Activated CD4-positive, alpha-beta T cell treated with anti-CD3 and anti-CD28 coated beads for 36 hours (primary cell): ENCODE measurements around the gene TPRKB. TPM values are rescaled to one million over a fixed set of nuclear protein-coding genes. Genes with fewer than 3 reads are reported as not detected.
"Not testable (repeated sequence)": the region's sequence is repeated elsewhere in the genome, so short reads cannot be mapped to it uniquely, and the experiment has no call there.

Experiments
- ATAC-seq: fragments of 200-7000 bp; cut with Tn5 transposase; one replicate; pipeline ENCODE4 v1.10.0; 2021; ENCODE audit warnings: mild to moderate bottlenecking, moderate library complexity
- CTCF ChIA-PET: fragments of 350-600 bp; sonication (Branson Sonifier 250); formaldehyde crosslinking; loops from one replicate; lab custom pipeline; 2021; ENCODE audit warnings: antibody characterized with exemption; lab: Charles Lee
- POLR2A ChIA-PET: fragments of 350-600 bp; sonication (Branson Sonifier 250); formaldehyde crosslinking; loops from one replicate; lab custom pipeline; 2021; ENCODE audit warnings: antibody characterized with exemption, inconsistent platforms; lab: Charles Lee
- DNase-seq: peaks from one replicate; pipeline ENCODE4 v3.0.0-alpha.2; 2020
- H3K27ac Mint-ChIP-seq: one replicate; pipeline ENCODE4 v1.8.0; 2021; ENCODE audit warnings: mixed read lengths
- H3K27me3 Mint-ChIP-seq: one replicate; pipeline ENCODE4 v1.8.0; 2021; ENCODE audit warnings: mixed read lengths
- H3K36me3 Mint-ChIP-seq: one replicate; pipeline ENCODE4 v1.8.0; 2021; ENCODE audit warnings: low read depth, mixed read lengths
- H3K4me1 Mint-ChIP-seq: one replicate; pipeline ENCODE4 v1.8.0; 2021; ENCODE audit warnings: mixed read lengths
- H3K4me3 Mint-ChIP-seq: one replicate; pipeline ENCODE4 v1.8.0; 2021; ENCODE audit warnings: mild to moderate bottlenecking, moderate library complexity, mixed read lengths
- H3K9me3 Mint-ChIP-seq: one replicate; pipeline ENCODE4 v1.8.0; 2021; ENCODE audit warnings: low read depth, mixed read lengths
- intact Hi-C, 2 experiments: fragments of 100-400 bp; cut with DNase I in 1 of 2; cut with micrococcal nuclease in 1 of 2; formaldehyde crosslinking; loops; one replicate each; pipeline versions ENCODE4 v1.14.2 to v1.15.1; 2022 to 2024; cut with DNase I, micrococcal nuclease
- total RNA-seq, 2 experiments: library from RNA; stranded (reverse); gene quantifications; one replicate each; pipeline ENCODE4 v1.2.3, GENCODE V29; 2021

The TPRKB gene
- total RNA-seq, 2 experiments from 2014 or later, result 23.3 to 35.3 TPM

GRCh38 chr2:73699437-73699836 lies 37.7 kb downstream of the TPRKB start:
- peaks cover 5% of the 10 kb centered on the region for H3K9me3 Mint-ChIP-seq
- ATAC-seq (no peak), DNase-seq (no peak)
- no peak overlapping the region for H3K27ac Mint-ChIP-seq
- peaks cover 7% of the 10 kb centered on the region for H3K27me3 Mint-ChIP-seq
- intact Hi-C loops, result no loop called here
- H3K36me3 Mint-ChIP-seq, result no peaks in the 10 kb centered on the region
- no peak overlapping the region for H3K4me3 Mint-ChIP-seq
- ChIA-PET POLR2A (no interaction called here), CTCF (interaction anchor here (1.3 kb wide), 1 partner anchor 9 kb away, joined by 6 read pairs; no protein-coding TSS in a partner anchor)
- no peaks in the 10 kb centered on the region for H3K4me1 Mint-ChIP-seq

- no peaks in the 10 kb centered on the region for H3K36me3 Mint-ChIP-seq
- ATAC-seq, result no peak
- no peak for DNase-seq
- peaks cover 4% of the 10 kb centered on the region for H3K27me3 Mint-ChIP-seq
- intact Hi-C loops, result no loop called here
- H3K4me1 Mint-ChIP-seq, result no peaks in the 10 kb centered on the region
- no peak overlapping the region for H3K4me3 Mint-ChIP-seq
- H3K27ac Mint-ChIP-seq, result no peak overlapping the region
- H3K9me3 Mint-ChIP-seq, result peaks cover 5% of the 10 kb centered on the region
- CTCF ChIA-PET, result interaction anchor here (0.6 to 1.0 kb wide), 2 partner anchors 9 to 706 kb away, joined by 4 read pairs; no protein-coding TSS in a partner anchor
- POLR2A ChIA-PET, result no interaction called here
Measured at GRCh38 chr2:73698101-73698500, 39.0 kb downstream of the TPRKB start.

- Mint-ChIP-seq H3K9me3 (peaks cover 5% of the 10 kb centered on the region), H3K4me1 (no peaks in the 10 kb centered on the region)
Measured at GRCh38 chr2:73697606-73698005, 39.5 kb downstream of the TPRKB start.

GRCh38 chr2:73696985-73697384 lies 40.2 kb downstream of the TPRKB start:
- H3K4me3 Mint-ChIP-seq, ATAC-seq, H3K36me3 Mint-ChIP-seq, H3K9me3 Mint-ChIP-seq, H3K27me3 Mint-ChIP-seq, intact Hi-C loops, CTCF ChIA-PET, H3K4me1 Mint-ChIP-seq, POLR2A ChIA-PET, DNase-seq, H3K27ac Mint-ChIP-seq: not testable (repeated sequence)

More at GRCh38 chr2:73697606-73698005, 39.5 kb downstream of the TPRKB start:
- Mint-ChIP-seq H3K36me3 (no peaks in the 10 kb centered on the region), H3K4me3 (no peak overlapping the region), H3K27me3 (peaks cover 4% of the 10 kb centered on the region), H3K27ac (no peak overlapping the region)
- no peak for DNase-seq
- no peak for ATAC-seq
- CTCF ChIA-PET, result interaction anchor here (0.6 to 1.0 kb wide), 2 partner anchors 8 to 707 kb away, joined by 4 read pairs; no protein-coding TSS in a partner anchor
- POLR2A ChIA-PET, result no interaction called here
- intact Hi-C loops, result no loop called here

GRCh38 chr2:73696521-73696920 lies 40.6 kb downstream of the TPRKB start:
- H3K27ac Mint-ChIP-seq, CTCF ChIA-PET, H3K36me3 Mint-ChIP-seq, DNase-seq, intact Hi-C loops, ATAC-seq, H3K4me1 Mint-ChIP-seq, H3K4me3 Mint-ChIP-seq, POLR2A ChIA-PET, H3K27me3 Mint-ChIP-seq, H3K9me3 Mint-ChIP-seq: not testable (repeated sequence)

- intact Hi-C loops, H3K4me1 Mint-ChIP-seq, H3K27ac Mint-ChIP-seq, H3K27me3 Mint-ChIP-seq, H3K9me3 Mint-ChIP-seq, H3K4me3 Mint-ChIP-seq, H3K36me3 Mint-ChIP-seq: not testable (repeated sequence)
- POLR2A ChIA-PET, result interaction anchor here (0.7 kb wide), 1 partner anchor 15 kb away, joined by 4 read pairs; no protein-coding TSS in a partner anchor
- DNase-seq, result peak; percentile 45
- CTCF ChIA-PET, result interaction anchor here (0.6 to 2.5 kb wide), 5 partner anchors 10 to 41 kb away, joined by 3 to 15 read pairs (median 6); no protein-coding TSS in a partner anchor
- peak; percentile 90 for ATAC-seq
Measured at GRCh38 chr2:73690372-73691088, 46.6 kb downstream of the TPRKB start.

GRCh38 chr2:73688494-73688893 lies 48.7 kb downstream of the TPRKB start:
- CTCF ChIA-PET, result interaction anchor here (0.8 to 1.3 kb wide), 2 partner anchors 9 to 56 kb away, joined by 4 to 5 read pairs; no protein-coding TSS in a partner anchor
- ATAC-seq, H3K9me3 Mint-ChIP-seq, H3K36me3 Mint-ChIP-seq, H3K27me3 Mint-ChIP-seq, DNase-seq, H3K27ac Mint-ChIP-seq, H3K4me3 Mint-ChIP-seq, POLR2A ChIA-PET, H3K4me1 Mint-ChIP-seq: not testable (repeated sequence)
- intact Hi-C loops, result loop anchor here in 1 of 2 experiments (10.0 kb wide), 1 partner anchor 206 kb away; the partner anchor contains the start of gene ACTG2

- Mint-ChIP-seq H3K4me3 (no peak overlapping the region), H3K27ac (no peak overlapping the region), H3K4me1 (no peaks in the 10 kb centered on the region), H3K36me3 (no peaks in the 10 kb centered on the region), H3K9me3 (peaks cover 4% of the 10 kb centered on the region), H3K27me3 (no peaks in the 10 kb centered on the region)
- no peak for DNase-seq
- intact Hi-C loops, result loop anchor here in 1 of 2 experiments (10.0 kb wide), 1 partner anchor 209 kb away; the partner anchor contains the start of gene ACTG2
- CTCF ChIA-PET, result no interaction called here
- no peak for ATAC-seq
- POLR2A ChIA-PET, result no interaction called here
Measured at GRCh38 chr2:73685764-73686438, 51.2 kb downstream of the TPRKB start.

- H3K27me3 Mint-ChIP-seq, H3K4me3 Mint-ChIP-seq, H3K27ac Mint-ChIP-seq, POLR2A ChIA-PET, ATAC-seq, H3K4me1 Mint-ChIP-seq, CTCF ChIA-PET, H3K9me3 Mint-ChIP-seq, DNase-seq, H3K36me3 Mint-ChIP-seq: not testable (repeated sequence)
- intact Hi-C loops, result loop anchor here in 1 of 2 experiments (10.0 kb wide), 1 partner anchor 210 kb away; the partner anchor contains the start of gene ACTG2
Measured at GRCh38 chr2:73684905-73685304, 52.2 kb downstream of the TPRKB start.

GRCh38 chr2:73684325-73684724 lies 52.8 kb downstream of the TPRKB start:
- H3K4me1 Mint-ChIP-seq, H3K36me3 Mint-ChIP-seq, CTCF ChIA-PET, H3K27me3 Mint-ChIP-seq, H3K9me3 Mint-ChIP-seq, POLR2A ChIA-PET, H3K4me3 Mint-ChIP-seq, H3K27ac Mint-ChIP-seq: not testable (repeated sequence)
- peak; percentile 44 for ATAC-seq
- intact Hi-C loops, result loop anchor here in 1 of 2 experiments (10.0 kb wide), 1 partner anchor 210 kb away; the partner anchor contains the start of gene ACTG2
- peak; percentile 13 for DNase-seq

GRCh38 chr2:73679951-73680571 lies 57.1 kb downstream of the TPRKB start:
- H3K27ac Mint-ChIP-seq, H3K27me3 Mint-ChIP-seq, H3K4me3 Mint-ChIP-seq, H3K9me3 Mint-ChIP-seq, H3K36me3 Mint-ChIP-seq, POLR2A ChIA-PET, H3K4me1 Mint-ChIP-seq: not testable (repeated sequence)
- intact Hi-C loops, result loop anchor here in 1 of 2 experiments (10.0 kb wide), 1 partner anchor 215 kb away; the partner anchor contains the start of gene ACTG2
- DNase-seq, result peak; percentile 55
- CTCF ChIA-PET, result interaction anchor here (0.9 to 3.9 kb wide), 10 partner anchors 9 to 721 kb away, joined by 3 to 15 read pairs (median 4); no protein-coding TSS in a partner anchor
- ATAC-seq, result peak; percentile 33
